Upper lobe of right lung (tissue), 1 donor: ENCODE measurements around the gene FASN. TPM values are rescaled to one million over a fixed set of nuclear protein-coding genes. Genes with fewer than 3 reads are reported as not detected.

Source experiments
- ATAC-seq: fragments of 200-7000 bp; cut with Tn5 transposase; one replicate; pipeline ENCODE4 v1.9.1; 2020; ENCODE audit warnings: mild to moderate bottlenecking, moderate library complexity
- DNase-seq: peaks from one replicate; pipeline ENCODE4 v3.0.0-alpha.2; 2020
- H3K27ac ChIP-seq: fragments of 200-600 bp; one replicate; pipeline ENCODE4 v1.8.0; 2022
- H3K27me3 ChIP-seq: fragments of 200-600 bp; one replicate; pipeline ENCODE4 v1.8.0; 2022; ENCODE audit warnings: mild to moderate bottlenecking
- H3K36me3 ChIP-seq: fragments of 200-600 bp; one replicate; pipeline ENCODE4 v1.8.0; 2022
- H3K4me1 ChIP-seq: fragments of 200-600 bp; one replicate; pipeline ENCODE4 v1.8.0; 2022
- H3K4me3 ChIP-seq: fragments of 200-600 bp; one replicate; pipeline ENCODE4 v1.8.0; 2022; ENCODE audit warnings: mild to moderate bottlenecking
- H3K9me3 ChIP-seq: fragments of 200-600 bp; one replicate; pipeline ENCODE4 v1.8.0; 2022
- CTCF ChIP-seq: fragments of 200-600 bp; IDR thresholded peaks from one replicate; pipeline ENCODE4 v1.8.0; 2022; ENCODE audit warnings: antibody characterized with exemption
- intact Hi-C: fragments of 100-400 bp; cut with DNase I; formaldehyde crosslinking; loops from one replicate; pipeline ENCODE4 v1.11.0; 2022
- total RNA-seq: library from RNA; stranded (reverse); fragmentation: NEBNext Ultra II Directional; extraction: Animal tissue kit (Norgen Biotek cat#: 25700); gene quantifications from one replicate; pipeline ENCODE4 v1.2.1, GENCODE V29; 2021
- donor health status: DM: no; HTN: yes; CAD: no; lungs with severe emphysema.

The FASN gene
- total RNA-seq, 1 donor from 2014 or later: 432 TPM

- Histone ChIP-seq H3K4me1 (no peaks in the 10 kb centered on the region), H3K36me3 (peaks cover 98% of the 10 kb centered on the region), H3K27ac (no peak overlapping the region), H3K9me3 (no peaks in the 10 kb centered on the region), H3K4me3 (no peak overlapping the region), H3K27me3 (no peaks in the 10 kb centered on the region)
- ATAC-seq (no peak), DNase-seq (no peak)
- intact Hi-C loops: no loop called here
- no peak for TF ChIP-seq CTCF
These were observed 14.3 kb downstream of the FASN start for GRCh38 chr17:82083533-82084359.

GRCh38 chr17:82083009-82083408 is 15.0 kb downstream of the FASN start:
- no peaks in the 10 kb centered on the region for H3K4me1 ChIP-seq
- H3K27me3 ChIP-seq: no peaks in the 10 kb centered on the region
- intact Hi-C loops: no loop called here
- H3K36me3 ChIP-seq: peaks cover 96% of the 10 kb centered on the region
- no peak for TF ChIP-seq CTCF
- H3K27ac ChIP-seq: no peak overlapping the region
- ATAC-seq (no peak), DNase-seq (no peak)
- no peaks in the 10 kb centered on the region for H3K9me3 ChIP-seq
- no peak overlapping the region for H3K4me3 ChIP-seq

GRCh38 chr17:82082456-82082855 is 15.6 kb downstream of the FASN start:
- no peak overlapping the region for H3K4me3 ChIP-seq
- no peak for ATAC-seq
- no peak for TF ChIP-seq CTCF
- no peaks in the 10 kb centered on the region for H3K27me3 ChIP-seq
- H3K4me1 ChIP-seq: no peaks in the 10 kb centered on the region
- H3K36me3 ChIP-seq: peaks cover 90% of the 10 kb centered on the region
- intact Hi-C loops: no loop called here
- no peak overlapping the region for H3K27ac ChIP-seq
- DNase-seq: no peak
- no peaks in the 10 kb centered on the region for H3K9me3 ChIP-seq

- H3K4me3 ChIP-seq: no peak overlapping the region
- intact Hi-C loops: no loop called here
- no peaks in the 10 kb centered on the region for H3K4me1 ChIP-seq
- H3K27me3 ChIP-seq: no peaks in the 10 kb centered on the region
- H3K27ac ChIP-seq: no peak overlapping the region
- DNase-seq (no peak), ATAC-seq (no peak)
- TF ChIP-seq CTCF: no peak
- peaks cover 86% of the 10 kb centered on the region for H3K36me3 ChIP-seq
- H3K9me3 ChIP-seq: no peaks in the 10 kb centered on the region
These were observed 16.1 kb downstream of the FASN start for GRCh38 chr17:82081966-82082365.

- no peak overlapping the region for H3K4me3 ChIP-seq
- ATAC-seq: no peak
- TF ChIP-seq CTCF: no peak
- H3K27ac ChIP-seq: no peak overlapping the region
- intact Hi-C loops: no loop called here
- H3K9me3 ChIP-seq: no peaks in the 10 kb centered on the region
- H3K27me3 ChIP-seq: no peaks in the 10 kb centered on the region
- no peak for DNase-seq
- no peaks in the 10 kb centered on the region for H3K4me1 ChIP-seq
- peaks cover 81% of the 10 kb centered on the region for H3K36me3 ChIP-seq
These were observed 16.5 kb downstream of the FASN start for GRCh38 chr17:82081546-82081945.
